Aorta (tissue), 5 donors: Measurements from ENCODE around the gene SIGLEC15. TPM values are rescaled to one million over a fixed set of nuclear protein-coding genes. Genes with fewer than 3 reads are reported as not detected.

ENCODE experiments used
- ATAC-seq: fragments of 200-7000 bp; cut with Tn5 transposase; one replicate; pipeline ENCODE4 v1.9.1; 2022; ENCODE audit warnings: moderate library complexity; ENCODE audit not compliant: low FRiP score
- DNase-seq, 2 donors: peaks; one replicate each; pipeline ENCODE4 v3.0.0-alpha.2; 2020
- H3K27ac ChIP-seq, 2 donors: one replicate each; pipeline ENCODE4 v1.5.1; 2013; ENCODE audit warnings: low read length in 2 of 2, mild to moderate bottlenecking in 2 of 2, moderate library complexity in 2 of 2, control low read depth in 1 of 2, inconsistent platforms in 1 of 2, low read depth in 1 of 2
- H3K27me3 ChIP-seq, 2 donors: one replicate each; pipeline ENCODE4 v1.6.1; 2013; ENCODE audit warnings: control low read depth in 1 of 2, low read length in 1 of 2, mild to moderate bottlenecking in 1 of 2, moderate library complexity in 1 of 2; ENCODE audit not compliant: insufficient read depth in 2 of 2, control insufficient read depth in 1 of 2
- H3K36me3 ChIP-seq, 2 donors: one replicate each; pipeline ENCODE4 v1.6.1; 2013; ENCODE audit warnings: control low read depth in 1 of 2, low read length in 1 of 2, mild to moderate bottlenecking in 1 of 2; ENCODE audit not compliant: insufficient read depth in 2 of 2, control insufficient read depth in 1 of 2
- H3K4me1 ChIP-seq, 2 donors: one replicate each; pipeline ENCODE4 v1.6.1; 2013; ENCODE audit warnings: low read length in 2 of 2, control low read depth in 1 of 2, mild to moderate bottlenecking in 1 of 2, moderate library complexity in 1 of 2; ENCODE audit not compliant: insufficient read depth in 2 of 2, control insufficient read depth in 1 of 2
- H3K4me3 ChIP-seq, 2 donors: one replicate each; pipeline ENCODE4 v1.5.1; 2013; ENCODE audit warnings: low read length in 2 of 2, control low read depth in 1 of 2, mild to moderate bottlenecking in 1 of 2
- H3K9me3 ChIP-seq: one replicate; pipeline ENCODE4 v1.6.1; 2013; ENCODE audit warnings: mild to moderate bottlenecking, low read length; ENCODE audit not compliant: control insufficient read depth
- WGBS, 2 donors: extraction: QIAGEN DNeasy Blood & Tissue Kit; methylation state at CpG; one replicate each; pipeline ENCODE4 v1.1.7; 2013; 5-methylcytosine and 5-hydroxymethylcytosine counted together
- intact Hi-C, 2 donors: fragments of 100-400 bp; cut with DNase I; formaldehyde crosslinking; loops; one replicate each; pipeline versions ENCODE4 v1.14.2 to v1.15.0; 2022
- long read RNA-seq, 2 donors: library from polyadenylated mRNA; unstranded; transcript quantifications; one replicate each; pipeline ENCODE4 v2.0.0, GENCODE V29; 2020 to 2021
- polyA plus RNA-seq, 2 donors: library from polyadenylated mRNA; stranded (reverse); fragments of 200-250 nt; gene quantifications; one replicate each; pipeline ENCODE4 v1.2.3, GENCODE V29; 2013
- total RNA-seq, 2 donors: library from RNA; stranded (reverse); fragmentation: NEBNext Ultra II Directional; extraction: Animal tissue kit (Norgen Biotek cat#: 25700); gene quantifications; one replicate each; pipeline ENCODE4 v1.2.1, GENCODE V29; 2021
- donor health status: healthy with polysubstance abuse.
- donor health status: Bipolar disorder and iron deficiency.
- donor health status: DM: no; HTN: no; CAD: no.
- donor health status: DM: no; HTN: no; CAD: no.
- donor health status: DM: yes; HTN: yes; CAD: no.

SIGLEC15 gene
- total RNA-seq: 1 to 10 TPM in 1 of 2 donors, under 1 TPM in 1; 0.91 to 1.2 TPM
- under 1 TPM in 1 of 2 donors, not detected in 1; 0.33 TPM for polyA plus RNA-seq
- long read RNA-seq, donor 1, partial matches to known transcripts: 0 of 6 reads
- long read RNA-seq, donor 1, other reads (novel, unspliced or antisense): 3 of 6 reads
- long read RNA-seq, donor 2, partial matches to known transcripts: 0 of 1 reads
- long read RNA-seq, donor 2, other reads (novel, unspliced or antisense): 0 of 1 reads

- intact Hi-C loops: no loop called here
- H3K9me3 ChIP-seq: no peaks in the 10 kb centered on the region
- no peaks in the 10 kb centered on the region for H3K27me3 ChIP-seq
- no peaks in the 10 kb centered on the region for H3K4me1 ChIP-seq
- ATAC-seq: no peak
- DNase-seq: no peak
- no peaks in the 10 kb centered on the region for H3K36me3 ChIP-seq
- no peak within 1 kb of the TSS for H3K4me3 ChIP-seq
- 67 to 79% methylated on average over 12 of the region's 12 CpGs for WGBS, 2 donors
- no peak within 1 kb of the TSS for H3K27ac ChIP-seq
Observed at GRCh38 chr18:45825258-45826044, at the start of gene SIGLEC15. TSS of gene SIGLEC15 (plus strand) at chr18:45825675. CDS start at chr18:45825729, 54 bp downstream.

GRCh38 chr18:45775743-45776142, 49.7 kb upstream of the SIGLEC15 start:
- ATAC-seq (no peak), DNase-seq (no peak)
- WGBS, 2 donors: 40 to 45% methylated on average over 8 of the region's 8 CpGs
- H3K36me3 ChIP-seq: no peaks in the 10 kb centered on the region
- intact Hi-C loops: loop anchor here in 1 of 2 donors (10.0 kb wide), 1 partner anchor 51 kb away; the partner anchor contains the start of gene SLC14A1
- no peaks in the 10 kb centered on the region for H3K9me3 ChIP-seq
- peak overlapping the region; percentile 41 to 58 for H3K4me3 ChIP-seq
- H3K27ac ChIP-seq: peak overlapping the region; percentile 90 to 93
- H3K4me1 ChIP-seq: peaks cover 0 to 4% of the 10 kb centered on the region in 2 donors
- H3K27me3 ChIP-seq: no peaks in the 10 kb centered on the region

- WGBS, 2 donors: 4 to 8% methylated on average over 1 of the region's 1 CpG
- no peak for DNase-seq
- ATAC-seq: no peak
- intact Hi-C loops: loop anchor here in 1 of 2 donors (10.0 kb wide), 1 partner anchor 53 kb away; the partner anchor contains the start of gene SLC14A1
- H3K4me3 ChIP-seq: no peak overlapping the region
- no peaks in the 10 kb centered on the region for H3K36me3 ChIP-seq
- no peaks in the 10 kb centered on the region for H3K27me3 ChIP-seq
- H3K4me1 ChIP-seq: peaks cover 0 to under 1% of the 10 kb centered on the region in 2 donors
- no peak overlapping the region for H3K27ac ChIP-seq
- H3K9me3 ChIP-seq: no peaks in the 10 kb centered on the region
Observed at GRCh38 chr18:45777393-45777792, 48.1 kb upstream of the SIGLEC15 start.

- H3K4me3 ChIP-seq: no peak overlapping the region
- 53 to 57% methylated on average over 2 of the region's 2 CpGs for WGBS, 2 donors
- intact Hi-C loops: no loop called here
- H3K36me3 ChIP-seq: no peaks in the 10 kb centered on the region
- no peak for ATAC-seq
- no peaks in the 10 kb centered on the region for H3K27me3 ChIP-seq
- no peak overlapping the region for H3K27ac ChIP-seq
- no peak for DNase-seq
- H3K9me3 ChIP-seq: no peaks in the 10 kb centered on the region
- peaks cover 0 to 2% of the 10 kb centered on the region in 2 donors for H3K4me1 ChIP-seq
Observed at GRCh38 chr18:45780568-45780967, 44.9 kb upstream of the SIGLEC15 start.

- Histone ChIP-seq H3K4me1 (peaks cover 0 to 2% of the 10 kb centered on the region in 2 donors), H3K4me3 (no peak overlapping the region), H3K27me3 (no peaks in the 10 kb centered on the region), H3K9me3 (no peaks in the 10 kb centered on the region), H3K36me3 (no peaks in the 10 kb centered on the region), H3K27ac (no peak overlapping the region)
- DNase-seq (no peak), ATAC-seq (no peak)
- 65 to 67% methylated on average over 1 of the region's 1 CpG for WGBS, 2 donors
- intact Hi-C loops: no loop called here
Observed at GRCh38 chr18:45782662-45783061, 42.8 kb upstream of the SIGLEC15 start.

- H3K4me1 ChIP-seq: peaks cover 0 to 2% of the 10 kb centered on the region in 2 donors
- no peaks in the 10 kb centered on the region for H3K27me3 ChIP-seq
- 64 to 72% methylated on average over 9 of the region's 9 CpGs for WGBS, 2 donors
- intact Hi-C loops: no loop called here
- no peaks in the 10 kb centered on the region for H3K36me3 ChIP-seq
- no peak overlapping the region for H3K4me3 ChIP-seq
- no peaks in the 10 kb centered on the region for H3K9me3 ChIP-seq
- DNase-seq (no peak), ATAC-seq (no peak)
- H3K27ac ChIP-seq: no peak overlapping the region
Observed at GRCh38 chr18:45783097-45784075, 42.1 kb upstream of the SIGLEC15 start.

- H3K27me3 ChIP-seq: no peaks in the 10 kb centered on the region
- intact Hi-C loops: no loop called here
Observed at GRCh38 chr18:45785134-45785533, 40.3 kb upstream of the SIGLEC15 start.

GRCh38 chr18:45786941-45787340, 38.5 kb upstream of the SIGLEC15 start:
- no peaks in the 10 kb centered on the region for H3K36me3 ChIP-seq
- no peaks in the 10 kb centered on the region for H3K27me3 ChIP-seq
- peaks cover 0 to 2% of the 10 kb centered on the region in 2 donors for H3K4me1 ChIP-seq
- no peak for DNase-seq
- H3K9me3 ChIP-seq: no peaks in the 10 kb centered on the region
- no peak overlapping the region for H3K4me3 ChIP-seq
- WGBS, 2 donors: 87 to 90% methylated on average over 3 of the region's 3 CpGs
- intact Hi-C loops: no loop called here
- ATAC-seq: no peak
- no peak overlapping the region for H3K27ac ChIP-seq

More at GRCh38 chr18:45785134-45785533, 40.3 kb upstream of the SIGLEC15 start:
- no peak overlapping the region for H3K27ac ChIP-seq
- no peak overlapping the region for H3K4me3 ChIP-seq
- no peaks in the 10 kb centered on the region for H3K9me3 ChIP-seq
- 52 to 75% methylated on average over 4 of the region's 4 CpGs for WGBS, 2 donors
- ATAC-seq (no peak), DNase-seq (peak in 1 of 2 donors; percentile 52)
- H3K36me3 ChIP-seq: no peaks in the 10 kb centered on the region
- peaks cover 0 to 2% of the 10 kb centered on the region in 2 donors for H3K4me1 ChIP-seq
